Activated CD8-positive, alpha-beta memory T cell treated with anti-CD3 and anti-CD28 coated beads, Interleukin-2, amount 50 U/mL, for 1 hour (primary cell): ENCODE data around the gene STMN3.
A peak's percentile ranks its signal among the peaks of the same experiment; 100 is the strongest.
"Not testable (repeated sequence)": the region's sequence is repeated elsewhere in the genome, so short reads cannot be mapped to it uniquely, and the experiment has no call there.

ENCODE experiments used
- DNase-seq: peaks from one replicate; pipeline ENCODE4 v3.0.0-alpha.2; 2020; ENCODE audit errors: extremely low read depth

Gene STMN3

DNA sequence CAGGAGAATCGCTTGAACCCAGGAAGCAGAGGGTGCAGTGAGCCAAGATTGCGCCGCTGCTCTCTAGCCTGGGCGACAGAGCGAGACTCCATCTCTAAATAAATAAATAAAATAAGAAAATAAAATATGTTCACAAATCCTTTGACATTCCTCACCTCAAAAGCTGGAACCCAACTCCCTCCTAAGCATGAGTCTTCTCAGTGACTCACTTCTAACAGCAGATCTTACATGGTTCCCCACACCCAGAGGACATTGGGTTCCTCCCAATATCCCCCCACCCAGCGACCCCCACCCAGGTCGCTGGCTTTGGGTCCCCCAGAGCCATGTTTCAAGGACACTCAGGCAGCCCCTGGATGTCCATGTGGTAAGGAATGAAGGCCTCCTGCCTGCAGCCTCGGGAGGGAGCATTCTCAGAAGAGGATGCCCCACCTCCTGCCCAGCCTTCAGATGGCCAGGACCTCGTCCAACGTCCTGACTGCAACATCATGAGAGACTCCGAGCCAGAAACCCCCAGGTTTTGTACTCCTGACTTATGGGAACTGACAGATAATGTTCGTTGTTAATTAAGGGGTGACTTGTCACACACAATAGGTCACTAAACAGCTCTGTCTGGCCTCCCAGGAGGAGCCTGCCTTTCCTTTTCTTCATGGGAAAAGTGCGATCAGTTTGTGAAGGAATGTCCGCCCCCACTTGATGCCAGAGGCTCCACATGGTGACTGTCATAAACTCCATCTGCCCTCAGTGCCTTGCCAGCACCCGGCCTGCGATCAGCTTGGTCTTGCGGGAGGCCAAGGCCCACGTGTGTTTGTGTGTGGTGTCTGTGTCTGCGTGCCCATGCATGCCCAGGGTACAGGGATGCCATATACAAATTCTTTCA is 16.2 kb downstream of the STMN3 start:
- DNase-seq = no peak

DNA sequence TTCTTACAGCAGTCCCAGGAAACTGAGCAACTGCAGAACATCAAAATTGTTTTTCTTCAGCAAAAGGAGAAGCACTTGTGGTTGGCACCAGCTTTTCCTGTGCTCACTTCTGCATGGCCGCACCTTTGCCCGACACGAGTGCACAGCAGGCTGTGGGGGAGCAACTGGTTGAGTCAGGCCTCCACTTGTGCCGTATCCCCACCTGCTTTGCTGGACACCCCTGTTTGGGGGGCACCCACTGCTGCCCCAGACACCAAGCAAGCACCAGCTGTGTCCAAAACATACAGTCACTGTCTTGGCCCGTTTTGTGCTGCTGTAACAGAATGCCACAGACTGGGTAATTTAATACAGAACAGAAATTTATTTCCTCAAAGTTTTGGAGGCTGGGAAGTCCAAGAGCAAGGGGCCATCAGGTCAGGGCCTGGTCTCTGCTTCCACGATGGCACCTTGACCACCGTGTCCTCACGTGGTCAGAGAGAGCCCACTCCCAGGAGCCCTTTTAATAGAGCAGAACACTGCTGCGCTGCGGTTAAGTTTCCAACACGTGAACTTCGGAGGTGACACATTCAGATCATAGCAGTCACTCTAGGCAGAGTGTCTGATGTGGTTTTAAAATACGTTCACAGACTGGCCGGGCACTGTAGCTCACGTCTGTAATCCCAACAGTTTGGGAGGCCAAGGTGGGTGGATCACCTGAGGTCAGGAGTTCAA is 17.6 kb downstream of the STMN3 start:
- DNase-seq = no peak

- no peak for DNase-seq
These were observed 19.5 kb downstream of the STMN3 start for GRCh38 chr20:63633732-63634131.

- DNase-seq = not testable (repeated sequence)
These were observed 21.8 kb downstream of the STMN3 start for GRCh38 chr20:63631426-63631825.

GRCh38 chr20:63630956-63631355 is 22.3 kb downstream of the STMN3 start:
- DNase-seq = not testable (repeated sequence)

DNA sequence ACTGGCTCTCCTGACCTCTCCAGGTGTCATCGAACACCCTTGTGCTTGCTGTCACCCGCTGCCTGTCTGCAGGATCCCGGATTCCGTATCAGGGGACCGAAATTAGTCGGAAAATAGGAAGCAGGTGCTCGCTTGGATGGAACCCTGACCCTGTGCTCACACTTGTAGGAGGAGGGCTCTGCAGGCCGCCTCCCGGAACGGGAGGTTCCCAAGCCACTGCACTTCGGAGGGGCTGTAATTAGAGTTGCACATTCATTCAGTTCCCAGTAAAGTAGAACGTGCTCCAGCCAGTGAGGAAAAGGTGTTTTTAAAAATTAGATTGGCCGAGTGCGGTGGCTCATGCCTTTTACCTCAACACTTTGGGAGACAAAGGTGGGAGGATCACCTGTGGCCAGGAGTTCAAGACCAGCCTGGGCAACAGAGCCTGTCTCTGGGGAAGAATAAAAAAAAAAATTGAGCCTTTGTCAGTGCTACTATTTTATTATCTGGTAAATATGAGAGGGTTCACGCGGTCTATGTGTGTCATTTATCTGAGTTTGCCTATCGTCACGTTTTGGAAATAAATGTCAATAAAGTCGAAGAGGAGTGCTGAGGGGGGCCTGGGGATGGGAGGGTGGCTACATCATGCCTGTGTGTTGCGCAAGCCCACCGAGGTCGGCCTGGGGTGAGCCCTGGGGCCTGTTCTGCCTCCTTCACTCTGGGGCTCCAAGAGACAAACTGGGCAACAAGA is 24.8 kb downstream of the STMN3 start:
- DNase-seq = no peak

DNA sequence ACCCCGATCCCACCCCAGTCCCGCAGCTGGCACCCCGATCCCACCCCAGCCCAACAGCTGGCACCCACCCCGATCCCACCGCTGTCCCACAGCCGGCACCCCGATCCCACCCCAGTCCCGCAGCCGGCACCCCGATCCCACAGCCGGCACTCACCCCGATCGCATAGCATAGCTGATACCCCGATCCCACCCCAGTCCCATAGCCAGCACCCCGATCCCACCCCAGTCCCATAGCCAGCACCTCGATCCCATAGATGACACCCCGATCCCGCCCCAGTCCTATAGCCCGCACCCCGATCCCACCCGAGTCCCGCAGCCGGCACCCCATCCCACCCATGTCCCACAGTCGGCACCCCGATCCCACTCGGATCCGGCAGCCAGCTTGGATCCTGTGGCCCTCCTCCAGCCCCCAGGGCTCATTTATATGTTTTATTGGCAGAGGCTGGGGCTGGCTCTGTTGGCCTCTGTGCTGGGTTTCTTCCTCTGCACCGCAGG is 25.4 kb downstream of the STMN3 start:
- DNase-seq = no peak

DNA sequence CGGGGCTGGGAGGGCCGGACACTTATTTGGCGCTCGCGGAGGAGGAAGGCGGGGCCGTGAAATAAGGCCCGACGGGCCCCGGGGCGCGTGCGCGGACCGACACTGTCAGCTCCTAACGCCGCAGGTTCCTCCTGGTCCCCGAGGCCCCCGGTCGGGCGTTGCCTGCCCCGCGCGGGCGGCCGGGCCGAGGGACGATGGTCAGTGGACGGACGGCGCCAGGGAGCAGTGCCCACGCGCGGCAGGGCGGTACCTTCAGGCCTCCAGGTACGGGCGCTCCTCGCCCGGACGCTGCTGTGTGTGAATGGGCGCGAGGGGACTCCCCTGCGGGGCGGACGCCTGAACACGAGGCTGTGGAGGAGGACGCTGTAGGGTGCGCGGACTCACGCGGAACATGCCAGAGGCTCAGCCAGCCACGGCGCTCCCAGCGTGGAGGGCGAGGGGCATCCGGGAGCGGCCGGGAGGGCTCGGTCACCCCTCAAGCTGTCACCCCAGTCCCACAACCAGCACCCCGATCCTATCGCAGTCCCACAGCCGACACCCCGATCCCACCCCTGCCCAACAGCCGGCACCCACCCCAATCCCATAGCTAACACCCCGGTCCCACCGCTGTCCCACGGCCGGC is 26.0 kb downstream of the STMN3 start:
- peak; percentile 80 for DNase-seq

GRCh38 chr20:63626424-63627128 is 26.6 kb downstream of the STMN3 start, which contains the start of gene GMEB2:
Gene GMEB2, minus strand, starts transcription at chr20:63627101. Its CDS starts 7,704 bp downstream, at chr20:63619397.
- DNase-seq = no peak

GRCh38 chr20:63625771-63626423 is 27.3 kb downstream of the STMN3 start:
- DNase-seq = no peak

- no peak for DNase-seq
These were observed 28.7 kb downstream of the STMN3 start for GRCh38 chr20:63624486-63624885.

GRCh38 chr20:63622732-63623131 is 30.5 kb downstream of the STMN3 start:
- DNase-seq = no peak

DNA sequence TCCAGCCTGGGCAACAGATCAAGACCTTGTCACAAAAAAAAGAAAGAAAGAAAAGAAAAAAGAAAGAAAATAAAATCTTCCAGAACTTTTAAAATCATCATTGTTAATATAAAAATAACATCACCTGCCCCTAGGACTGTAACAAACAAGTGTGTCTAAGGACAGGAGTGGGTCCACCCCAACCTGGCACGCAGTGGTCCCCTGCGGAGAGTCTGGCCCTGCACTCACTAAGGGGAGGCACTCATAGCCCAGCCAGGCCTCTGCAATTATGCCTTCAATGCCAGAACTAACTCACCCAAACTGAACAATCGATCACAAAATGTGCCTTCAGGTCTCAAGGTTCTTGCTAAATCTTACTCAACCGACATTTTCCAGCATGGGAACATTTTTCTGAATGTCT is 31.1 kb downstream of the STMN3 start:
- DNase-seq = no peak

- no peak for DNase-seq
These were observed 32.2 kb downstream of the STMN3 start for GRCh38 chr20:63620991-63621390.

- no peak for DNase-seq
These were observed 33.7 kb downstream of the STMN3 start for GRCh38 chr20:63619505-63619904.

DNA sequence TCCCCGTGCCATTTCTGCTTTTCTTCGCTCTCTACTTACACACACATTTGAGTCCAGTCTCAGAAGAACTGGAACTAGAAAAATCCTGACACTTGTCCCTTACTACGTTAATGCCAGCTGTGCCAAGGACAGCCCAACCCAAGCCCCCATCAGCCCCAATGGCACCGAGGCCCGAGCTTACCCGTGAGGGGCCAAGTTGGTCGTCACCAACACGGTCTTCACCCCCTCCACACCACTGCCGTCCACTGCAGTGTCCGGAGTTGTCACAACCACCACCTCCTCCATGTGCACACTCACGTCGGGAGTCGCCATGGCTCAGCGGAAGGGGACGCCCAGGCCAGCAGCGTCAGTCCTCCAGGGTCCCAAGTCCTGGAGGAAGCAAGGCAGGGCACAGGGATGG is 34.1 kb downstream of the STMN3 start:
- DNase-seq = no peak

- DNase-seq = no peak
These were observed 34.8 kb downstream of the STMN3 start for GRCh38 chr20:63618291-63618980.

DNA sequence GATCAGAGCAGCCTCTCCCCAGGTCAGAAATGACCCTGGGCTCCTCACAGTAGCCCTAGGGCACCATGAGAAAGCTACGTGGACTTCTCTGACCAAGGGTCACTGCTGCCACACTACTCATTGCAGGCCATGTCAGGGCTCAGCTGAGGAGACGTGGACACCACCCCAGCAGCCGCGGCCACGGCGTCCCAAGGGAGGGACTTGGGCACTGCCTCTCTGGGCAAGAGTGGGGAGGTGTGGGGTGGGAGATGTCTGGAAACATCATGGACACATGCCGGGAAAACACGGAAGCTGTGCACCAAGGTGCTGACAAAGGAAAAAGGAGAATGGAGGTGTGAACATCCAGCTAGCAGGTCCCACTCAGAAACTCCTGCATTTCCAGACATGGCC is 35.4 kb downstream of the STMN3 start:
- DNase-seq = no peak

DNA sequence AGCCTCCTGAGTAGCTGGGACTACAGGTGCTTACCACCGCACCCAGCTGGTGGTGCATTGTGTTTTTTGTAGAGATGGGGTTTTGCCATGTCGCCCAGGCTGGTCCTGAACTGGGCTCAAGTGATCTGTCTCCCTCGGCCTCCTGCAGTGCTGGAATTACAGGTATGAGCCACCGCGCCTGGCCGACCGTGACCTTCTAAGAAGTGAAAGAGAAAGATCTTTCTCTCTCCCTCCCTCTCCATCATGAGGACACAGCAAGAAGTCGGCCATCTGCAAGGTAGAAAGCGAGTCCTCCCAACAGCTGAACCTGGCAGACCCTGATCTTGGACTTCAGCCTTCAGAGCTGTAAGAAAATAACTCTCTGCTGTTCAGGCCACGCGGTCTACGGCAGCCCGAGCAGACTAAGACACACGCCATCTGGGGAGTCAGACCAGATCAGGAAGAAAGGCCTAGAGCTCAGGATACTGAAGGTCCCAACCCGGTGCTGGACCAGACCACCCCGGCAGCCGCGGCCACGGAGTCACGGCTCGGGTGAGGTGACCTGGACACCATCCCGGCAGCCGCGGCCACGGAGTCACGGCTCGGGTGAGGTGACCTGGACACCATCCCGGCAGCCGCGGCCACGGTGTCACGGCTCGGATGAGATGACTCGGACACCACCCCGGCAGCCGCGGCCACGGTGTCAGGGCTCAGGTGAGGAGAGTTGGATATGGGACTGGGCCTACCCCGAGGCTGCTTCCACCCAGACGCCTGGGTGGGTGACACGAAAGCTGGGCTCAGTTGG is 35.9 kb downstream of the STMN3 start:
- DNase-seq = no peak
